Kidney epithelial cell (primary cell): ENCODE measurements around the gene OSBPL5. TPM values are rescaled to one million over a fixed set of nuclear protein-coding genes. Genes with fewer than 3 reads are reported as not detected.
A peak's percentile ranks its signal among the peaks of the same experiment; 100 is the strongest.

Experiments
- DNase-seq: peaks from one replicate; pipeline ENCODE4 v3.0.0-alpha.2; 2010; ENCODE audit warnings: low read depth
- H3K27me3 ChIP-seq: 2 replicates; pipeline ENCODE4 v1.6.0; 2011; ENCODE audit warnings: low read length; ENCODE audit not compliant: control insufficient read depth, insufficient read depth
- H3K36me3 ChIP-seq: 2 replicates; pipeline ENCODE4 v1.5.1; 2011; ENCODE audit warnings: low read length; ENCODE audit not compliant: control insufficient read depth, insufficient read depth
- H3K4me3 ChIP-seq: 2 replicates; pipeline ENCODE4 v1.5.1; 2011; ENCODE audit warnings: low read depth, mild to moderate bottlenecking, control low read depth, low read length
- CTCF ChIP-seq: IDR thresholded peaks from 2 replicates; pipeline ENCODE4 v1.5.1; 2011; ENCODE audit warnings: mild to moderate bottlenecking, moderate library complexity, low read length, control low read depth, inconsistent platforms; ENCODE audit not compliant: insufficient read depth, poor library complexity, severe bottlenecking
- total RNA-seq: library from RNA; depleted of rRNA; stranded (reverse); fragments of >200 nt; gene quantifications from 2 replicates; pipeline ENCODE4 v1.2.3, GENCODE V29; 2015

The OSBPL5 gene
- total RNA-seq, 1 donor from 2014 or later: 10.2 TPM

GRCh38 chr11:3167143-3168119 lies 2.3 kb upstream of the OSBPL5 start:
- DNase-seq: no peak
- Histone ChIP-seq H3K4me3 (no peak overlapping the region), H3K36me3 (no peaks in the 10 kb centered on the region), H3K27me3 (peaks cover 35% of the 10 kb centered on the region)
- no peak for TF ChIP-seq CTCF

- no peak for TF ChIP-seq CTCF
Observed at GRCh38 chr11:3166268-3167142, 1.4 kb upstream of the OSBPL5 start.

GRCh38 chr11:3165916-3166267 lies 782 bp upstream of the OSBPL5 start:
- Histone ChIP-seq H3K36me3 (no peaks in the 10 kb centered on the region), H3K4me3 (no peak overlapping the region), H3K27me3 (peaks cover 23% of the 10 kb centered on the region)
- TF ChIP-seq CTCF: no peak
- DNase-seq: no peak

More at GRCh38 chr11:3166268-3167142, 1.4 kb upstream of the OSBPL5 start:
- Histone ChIP-seq H3K27me3 (peaks cover 29% of the 10 kb centered on the region), H3K36me3 (no peaks in the 10 kb centered on the region), H3K4me3 (no peak overlapping the region)
- DNase-seq: no peak

- TF ChIP-seq CTCF: no peak
- DNase-seq: no peak
- H3K4me3 ChIP-seq: peak overlapping the region; percentile 72
- peaks cover 14% of the 10 kb centered on the region for H3K27me3 ChIP-seq
- no peaks in the 10 kb centered on the region for H3K36me3 ChIP-seq
Observed at GRCh38 chr11:3164552-3165151, 458 bp downstream of the OSBPL5 start.

GRCh38 chr11:3164138-3164551 lies 965 bp downstream of the OSBPL5 start:
- DNase-seq: no peak
- H3K36me3 ChIP-seq: no peaks in the 10 kb centered on the region
- peak overlapping the region; percentile 72 for H3K4me3 ChIP-seq
- H3K27me3 ChIP-seq: peaks cover 14% of the 10 kb centered on the region
- no peak for TF ChIP-seq CTCF
